SK-N-SH (cell line): ENCODE data around the gene RPS19. TPM values are rescaled to one million over a fixed set of nuclear protein-coding genes. Genes with fewer than 3 reads are reported as not detected.

Experiments
- CTCF ChIA-PET: fragments of 300-600, 350-600 bp; formaldehyde crosslinking; extraction: SDS; loops from one replicate; lab custom pipeline; 2021; lab: Yijun Ruan, JAX
- POLR2A ChIA-PET: fragments of 350-600 bp; sonication (Branson Sonifier 250); formaldehyde crosslinking; extraction: SDS; loops from one replicate; lab custom pipeline; 2020; ENCODE audit warnings: antibody characterized with exemption, inconsistent platforms; lab: Yijun Ruan, JAX
- DNase-seq: peaks from one replicate; pipeline ENCODE4 v3.0.0; 2012
- H2AFZ ChIP-seq: fragments of 200-600 bp; sonication (generic); 2 replicates; pipeline ENCODE4 v1.8.1; 2016; ENCODE audit warnings: antibody characterized with exemption, mild to moderate bottlenecking, low read depth
- H3F3A ChIP-seq: fragments of 200-600 bp; sonication (generic); replicated peaks from 2 replicates; pipeline ENCODE3; 2016; ENCODE audit warnings: antibody characterized with exemption, mild to moderate bottlenecking; ENCODE audit not compliant: insufficient read depth
- H3K27ac ChIP-seq, 2 experiments: fragments of 200-500 bp in 1 of 2; fragments of 200-600 bp in 1 of 2; sonication (Bioruptor generic) in 1 of 2; sonication (generic), shearing (Covaris generic) in 1 of 2; 2 replicates each; pipeline versions ENCODE4 v1.5.1 to v1.6.1; 2014 to 2016; ENCODE audit warnings: low read depth in 2 of 2, inconsistent platforms in 1 of 2, low read length in 1 of 2, mild to moderate bottlenecking in 1 of 2, mixed read lengths in 1 of 2
- H3K27me3 ChIP-seq: fragments of 200-600 bp; sonication (generic), shearing (Covaris generic); 2 replicates; pipeline ENCODE4 v1.6.1; 2016; ENCODE audit warnings: mixed run types; ENCODE audit not compliant: insufficient read depth
- H3K36me3 ChIP-seq, 2 experiments: fragments of 200-500 bp in 1 of 2; fragments of 200-600 bp in 1 of 2; sonication (Bioruptor generic) in 1 of 2; sonication (generic) in 1 of 2; replicated peaks in 1 of 2; 2 replicates each; pipeline versions ENCODE3 to v1.5.1; 2014 to 2016; ENCODE audit warnings: low read length in 1 of 2, mild to moderate bottlenecking in 1 of 2; ENCODE audit not compliant: insufficient read depth in 2 of 2, control insufficient read depth in 1 of 2
- H3K4me1 ChIP-seq, 2 experiments: fragments of 200-500 bp in 1 of 2; fragments of 200-600 bp in 1 of 2; sonication (Bioruptor generic) in 1 of 2; sonication (generic), shearing (Covaris generic) in 1 of 2; 2 replicates each; pipeline versions ENCODE4 v1.5.1 to v1.6.1; 2014 to 2016; ENCODE audit warnings: low read depth in 1 of 2, low read length in 1 of 2, mixed run types in 1 of 2; ENCODE audit not compliant: insufficient read depth in 2 of 2, control insufficient read depth in 1 of 2
- H3K4me2 ChIP-seq: fragments of 200-600 bp; sonication (generic), shearing (Covaris generic); 2 replicates; pipeline ENCODE4 v1.6.1; 2017; ENCODE audit warnings: mixed run types
- H3K4me3 ChIP-seq, 2 experiments: fragments of 200-500 bp in 1 of 2; fragments of 200-600 bp in 1 of 2; sonication (Bioruptor generic) in 1 of 2; sonication (generic), shearing (Covaris generic) in 1 of 2; 2 replicates each; pipeline versions ENCODE4 v1.5.1 to v1.8.1; 2014 to 2016; ENCODE audit warnings: low read depth in 2 of 2, inconsistent platforms in 1 of 2, low read length in 1 of 2, mild to moderate bottlenecking in 1 of 2, mixed read lengths in 1 of 2, moderate library complexity in 1 of 2
- H3K79me2 ChIP-seq: fragments of 200-600 bp; sonication (generic); 2 replicates; pipeline ENCODE4 v1.8.1; 2017; ENCODE audit warnings: mild to moderate bottlenecking; ENCODE audit not compliant: insufficient read depth
- H3K9ac ChIP-seq: fragments of 200-600 bp; sonication (generic); 2 replicates; pipeline ENCODE4 v1.6.1; 2017; ENCODE audit warnings: mixed run types
- H3K9me2 ChIP-seq: fragments of 200-600 bp; sonication (generic); 2 replicates; pipeline ENCODE4 v1.6.1; 2017; ENCODE audit warnings: mixed run types
- H3K9me3 ChIP-seq: fragments of 200-600 bp; sonication (generic); 2 replicates; pipeline ENCODE4 v1.6.1; 2017; ENCODE audit warnings: mixed run types, mild to moderate bottlenecking, moderate library complexity
- H4K20me1 ChIP-seq: fragments of 200-600 bp; sonication (generic); 2 replicates; pipeline ENCODE4 v1.6.1; 2017; ENCODE audit warnings: mild to moderate bottlenecking, mixed run types; ENCODE audit not compliant: insufficient read depth
- FOSL2 ChIP-seq: IDR thresholded peaks from 2 replicates; pipeline ENCODE4 v1.4.0; 2012; ENCODE audit warnings: low read depth, mild to moderate bottlenecking, moderate library complexity, borderline replicate concordance
- GABPA ChIP-seq: IDR thresholded peaks from 2 replicates; pipeline ENCODE4 v1.4.0; 2012; ENCODE audit warnings: low read depth, mild to moderate bottlenecking
- POLR2AphosphoS5 ChIP-seq: IDR thresholded peaks from 2 replicates; pipeline ENCODE4 v1.6.1; 2012; ENCODE audit warnings: low read depth, low read length
- REST ChIP-seq: IDR thresholded peaks from 2 replicates; pipeline ENCODE4 v1.6.1; 2012; ENCODE audit warnings: mild to moderate bottlenecking, low read depth, low read length, moderate library complexity
- RXRA ChIP-seq: IDR thresholded peaks from 2 replicates; pipeline ENCODE4 v1.4.0; 2012; ENCODE audit warnings: low read depth, mild to moderate bottlenecking, borderline replicate concordance
- SIN3A ChIP-seq: IDR thresholded peaks from 2 replicates; pipeline ENCODE4 v1.6.1; 2012; ENCODE audit warnings: low read depth, mild to moderate bottlenecking, low read length, moderate library complexity, borderline replicate concordance
- TAF1 ChIP-seq: IDR thresholded peaks from 2 replicates; pipeline ENCODE4 v1.6.1; 2012; ENCODE audit warnings: low read depth, mild to moderate bottlenecking, low read length, moderate library complexity, borderline replicate concordance
- TEAD4 ChIP-seq: IDR thresholded peaks from 2 replicates; pipeline ENCODE4 v1.4.0; 2012; ENCODE audit warnings: mild to moderate bottlenecking, borderline replicate concordance; ENCODE audit not compliant: insufficient read depth
- WGBS: methylation state at CpG from one replicate; pipeline ENCODE4 v1.1.6; 2017; ENCODE audit warnings: low lambda C conversion rate; 5-methylcytosine and 5-hydroxymethylcytosine counted together
- polyA plus RNA-seq, 3 experiments: library from polyadenylated mRNA; depleted of rRNA; stranded (reverse); fragments of >200 nt; gene quantifications; 2 replicates each; pipeline ENCODE4 v1.2.3, GENCODE V29; 2012
- TF ChIP-seq, protein P1 (sequence below): fragments of 150-350 bp; IDR thresholded peaks from 2 replicates; pipeline ENCODE4 v1.6.1; 2016; ENCODE audit warnings: mild to moderate bottlenecking, low read depth, low read length

The RPS19 gene
- polyA plus RNA-seq, 1 of the 3 experiments (the other 2 are of a cell fraction), result 2,819 TPM

GRCh38 chr19:41860419-41861115, 512 bp downstream of the RPS19 start (continued):
- no peak for TF ChIP-seq GABPA

DNA sequence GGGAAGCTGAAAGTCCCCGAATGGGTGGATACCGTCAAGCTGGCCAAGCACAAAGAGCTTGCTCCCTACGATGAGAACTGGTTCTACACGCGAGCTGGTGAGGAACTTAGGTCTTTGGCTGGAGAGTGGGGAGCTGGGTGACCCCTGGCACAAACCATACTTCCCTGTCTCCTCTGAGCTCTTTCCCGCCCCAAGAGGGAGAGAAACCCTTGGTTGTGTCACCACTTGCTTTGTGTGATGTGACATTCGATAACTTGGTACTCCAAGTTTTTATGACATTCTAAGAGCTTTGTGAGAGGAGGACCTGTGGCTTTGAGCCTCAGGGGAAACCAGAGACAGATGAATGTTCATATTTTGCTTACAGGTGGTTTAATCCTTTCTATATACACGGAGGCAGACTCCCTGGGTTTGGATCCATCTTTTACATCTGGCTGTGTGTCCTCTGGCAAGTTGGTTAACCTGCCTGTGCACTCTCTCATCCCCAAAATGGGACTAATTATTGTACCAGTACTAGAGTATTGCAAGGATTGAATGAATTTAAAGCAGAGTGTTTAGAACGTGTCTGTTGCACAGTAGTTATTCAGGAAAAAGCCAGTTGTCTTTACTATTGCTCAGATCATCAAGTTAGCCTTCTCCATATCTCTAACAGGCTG, 1.2 kb downstream of the RPS19 start:
- peak overlapping the region; percentile 83 to 93 for H3K4me3 ChIP-seq
- CTCF ChIA-PET, result interaction anchor here (1.3 to 3.1 kb wide), 5 partner anchors 12 to 96 kb away, joined by 4 to 21 read pairs (median 9); partner anchors contain the start of genes ARHGEF1 and RABAC1
- 22% methylated on average over 9 of the region's 9 CpGs for WGBS
- TF ChIP-seq, protein P1, sequence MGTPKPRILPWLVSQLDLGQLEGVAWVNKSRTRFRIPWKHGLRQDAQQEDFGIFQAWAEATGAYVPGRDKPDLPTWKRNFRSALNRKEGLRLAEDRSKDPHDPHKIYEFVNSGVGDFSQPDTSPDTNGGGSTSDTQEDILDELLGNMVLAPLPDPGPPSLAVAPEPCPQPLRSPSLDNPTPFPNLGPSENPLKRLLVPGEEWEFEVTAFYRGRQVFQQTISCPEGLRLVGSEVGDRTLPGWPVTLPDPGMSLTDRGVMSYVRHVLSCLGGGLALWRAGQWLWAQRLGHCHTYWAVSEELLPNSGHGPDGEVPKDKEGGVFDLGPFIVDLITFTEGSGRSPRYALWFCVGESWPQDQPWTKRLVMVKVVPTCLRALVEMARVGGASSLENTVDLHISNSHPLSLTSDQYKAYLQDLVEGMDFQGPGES, result no peak
- TF ChIP-seq RXRA (no peak), TAF1 (no peak), POLR2AphosphoS5 (no peak), FOSL2 (no peak), REST (no peak), TEAD4 (no peak), SIN3A (0 out of 2 replicates have a peak, but pooled peaks have one; percentile 16), GABPA (no peak)
- TF ChIP-seq, all 33 proteins: peak for 1
- H3K9me2 ChIP-seq, result no peaks in the 10 kb centered on the region
- no peak overlapping the region for H2AFZ ChIP-seq
- H3K9me3 ChIP-seq, result no peaks in the 10 kb centered on the region
- peaks cover 62% of the 10 kb centered on the region for H3K79me2 ChIP-seq
- H3K36me3 ChIP-seq, result peaks cover 46 to 57% of the 10 kb centered on the region in 2 experiments
- peak overlapping the region; percentile 98 for H3K9ac ChIP-seq
- POLR2A ChIA-PET, result interaction anchor here (0.7 to 2.1 kb wide), 4 partner anchors 9 to 96 kb away, joined by 3 to 13 read pairs (median 6); no protein-coding TSS in a partner anchor
- H3K4me1 ChIP-seq, result peaks cover 40 to 42% of the 10 kb centered on the region in 2 experiments
- peak overlapping the region; percentile 97 to 99; a peak in 3 of 4 replicates for H3K27ac ChIP-seq
- peaks cover 51% of the 10 kb centered on the region for H4K20me1 ChIP-seq
- peak overlapping the region; percentile 88 for H3K4me2 ChIP-seq
- DNase-seq, result no peak
- peaks cover 26% of the 10 kb centered on the region for H3F3A ChIP-seq
- H3K27me3 ChIP-seq, result peaks cover 4% of the 10 kb centered on the region; the same call in 1 of the 2 replicates
